AG04450 (cell line): Measurements from ENCODE around the gene TCP1. TPM values are rescaled to one million over a fixed set of nuclear protein-coding genes. Genes with fewer than 3 reads are reported as not detected.
"Not testable (repeated sequence)": the region's sequence is repeated elsewhere in the genome, so short reads cannot be mapped to it uniquely, and the experiment has no call there.

Experiments
- CTCF ChIA-PET: fragments of 300-600, 350-600 bp; formaldehyde crosslinking; extraction: SDS; loops from one replicate; lab custom pipeline; 2022; ENCODE audit warnings: antibody characterized with exemption, inconsistent platforms; lab: Charles Lee
- POLR2A ChIA-PET: fragments of 350-600 bp; formaldehyde crosslinking; extraction: SDS; loops from one replicate; lab custom pipeline; 2021; ENCODE audit warnings: antibody characterized with exemption, inconsistent platforms; lab: Yijun Ruan, JAX
- DNase-seq: peaks from one replicate; pipeline ENCODE4 v3.0.0-alpha.2; 2011; ENCODE audit warnings: low read depth, low spot score
- H3K27ac ChIP-seq: one replicate; pipeline ENCODE4 v1.5.1; 2012; ENCODE audit warnings: low read depth, low read length, control low read depth
- H3K27me3 ChIP-seq: one replicate; pipeline ENCODE4 v1.6.0; 2012; ENCODE audit warnings: low read length; ENCODE audit not compliant: control insufficient read depth, insufficient read depth
- H3K4me3 ChIP-seq: 2 replicates; pipeline ENCODE4 v1.5.1; 2011; ENCODE audit warnings: mild to moderate bottlenecking, low read depth, low read length, control low read depth
- H3K9me3 ChIP-seq: 2 replicates; pipeline ENCODE4 v1.5.1; 2012; ENCODE audit warnings: low read length; ENCODE audit not compliant: control insufficient read depth, insufficient read depth
- polyA plus RNA-seq: library from polyadenylated mRNA; depleted of rRNA; stranded (reverse); fragments of >200 nt; gene quantifications from 2 replicates; pipeline ENCODE4 v1.2.3, GENCODE V29; 2011
- TF ChIP-seq, protein P1 (sequence below): IDR thresholded peaks from 2 replicates; pipeline ENCODE4 v1.5.1; 2011; ENCODE audit warnings: low read depth, low read length, control low read depth, inconsistent platforms

Gene TCP1
- polyA plus RNA-seq, 1 experiment: 182 TPM

DNA sequence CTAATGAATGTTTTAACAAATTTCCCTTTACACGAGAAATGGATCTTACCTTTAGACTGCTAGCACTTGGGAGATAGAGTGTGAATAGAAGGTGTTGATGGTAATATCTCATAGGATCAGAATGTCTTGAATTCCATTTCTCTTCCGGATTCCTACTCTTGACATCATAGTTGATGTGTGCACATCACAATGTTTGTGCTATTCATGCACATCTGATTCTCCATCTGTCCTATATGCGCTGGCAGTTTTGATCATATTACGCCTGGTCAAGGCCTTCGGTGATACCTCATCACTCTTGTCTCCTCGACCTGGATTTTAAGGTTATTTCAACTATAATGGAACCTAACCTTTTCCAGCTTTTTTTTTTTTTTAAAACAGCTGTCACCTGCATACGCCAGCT is 44.3 kb downstream of the TCP1 start:
- no peak for DNase-seq
- H3K27me3 ChIP-seq: no peaks in the 10 kb centered on the region
- TF ChIP-seq, protein P1, sequence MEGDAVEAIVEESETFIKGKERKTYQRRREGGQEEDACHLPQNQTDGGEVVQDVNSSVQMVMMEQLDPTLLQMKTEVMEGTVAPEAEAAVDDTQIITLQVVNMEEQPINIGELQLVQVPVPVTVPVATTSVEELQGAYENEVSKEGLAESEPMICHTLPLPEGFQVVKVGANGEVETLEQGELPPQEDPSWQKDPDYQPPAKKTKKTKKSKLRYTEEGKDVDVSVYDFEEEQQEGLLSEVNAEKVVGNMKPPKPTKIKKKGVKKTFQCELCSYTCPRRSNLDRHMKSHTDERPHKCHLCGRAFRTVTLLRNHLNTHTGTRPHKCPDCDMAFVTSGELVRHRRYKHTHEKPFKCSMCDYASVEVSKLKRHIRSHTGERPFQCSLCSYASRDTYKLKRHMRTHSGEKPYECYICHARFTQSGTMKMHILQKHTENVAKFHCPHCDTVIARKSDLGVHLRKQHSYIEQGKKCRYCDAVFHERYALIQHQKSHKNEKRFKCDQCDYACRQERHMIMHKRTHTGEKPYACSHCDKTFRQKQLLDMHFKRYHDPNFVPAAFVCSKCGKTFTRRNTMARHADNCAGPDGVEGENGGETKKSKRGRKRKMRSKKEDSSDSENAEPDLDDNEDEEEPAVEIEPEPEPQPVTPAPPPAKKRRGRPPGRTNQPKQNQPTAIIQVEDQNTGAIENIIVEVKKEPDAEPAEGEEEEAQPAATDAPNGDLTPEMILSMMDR: no peak
- POLR2A ChIA-PET: interaction anchor here (0.6 kb wide), 1 partner anchor 54 kb away, joined by 3 read pairs; no protein-coding TSS in a partner anchor
- no peak overlapping the region for H3K4me3 ChIP-seq
- CTCF ChIA-PET: no interaction called here
- no peaks in the 10 kb centered on the region for H3K9me3 ChIP-seq
- no peak overlapping the region for H3K27ac ChIP-seq

DNA sequence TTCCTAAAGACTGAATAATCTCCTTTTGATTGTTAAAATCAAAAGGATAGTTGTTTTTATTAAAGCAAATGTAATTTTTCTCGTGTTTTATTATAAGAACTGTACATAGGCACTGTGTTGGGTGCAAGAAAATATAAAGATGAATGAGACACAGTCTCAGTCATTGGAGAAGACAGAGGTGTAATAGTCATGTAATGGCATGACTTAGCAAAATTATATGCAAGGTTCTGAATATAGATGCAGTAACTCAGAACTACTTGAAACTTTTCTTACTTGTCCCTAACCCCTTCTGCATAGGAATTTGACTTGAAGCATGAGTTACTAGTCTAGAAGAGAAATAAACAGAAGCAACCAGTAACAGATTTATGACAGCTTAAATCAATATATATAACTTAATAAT is 47.2 kb downstream of the TCP1 start:
- Histone ChIP-seq H3K27me3 (no peaks in the 10 kb centered on the region), H3K4me3 (no peak overlapping the region), H3K27ac (no peak overlapping the region), H3K9me3 (no peaks in the 10 kb centered on the region)
- POLR2A ChIA-PET: interaction anchor here (0.6 kb wide), 1 partner anchor 17 kb away, joined by 4 read pairs; no protein-coding TSS in a partner anchor
- no peak for DNase-seq
- CTCF ChIA-PET: interaction anchor here (0.6 kb wide), 1 partner anchor 10 kb away, joined by 3 read pairs; no protein-coding TSS in a partner anchor
- TF ChIP-seq, protein P1: no peak

DNA sequence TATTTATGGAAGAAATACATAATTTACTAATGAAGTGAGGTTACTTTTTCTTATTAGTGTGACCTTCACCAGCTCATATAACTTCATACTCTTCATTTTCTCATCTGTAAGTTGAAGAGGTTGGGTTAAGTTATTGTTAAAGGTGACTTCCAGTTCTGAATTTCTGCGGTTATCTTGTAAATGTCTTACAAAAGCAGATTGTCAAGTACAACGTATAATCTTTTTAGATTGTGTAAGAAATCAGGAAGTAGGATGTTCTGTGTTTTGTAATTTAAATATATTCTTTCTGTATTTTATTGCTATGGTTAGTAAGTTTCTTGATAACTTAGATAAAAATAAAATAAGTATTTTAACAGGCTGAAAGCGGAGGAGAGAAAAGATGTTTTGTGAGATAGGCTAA is 50.1 kb downstream of the TCP1 start:
- TF ChIP-seq, protein P1: no peak
- POLR2A ChIA-PET: no interaction called here
- CTCF ChIA-PET: interaction anchor here (0.6 kb wide), 1 partner anchor 1103 kb away, joined by 3 read pairs; no protein-coding TSS in a partner anchor
- H3K9me3 ChIP-seq: no peaks in the 10 kb centered on the region
- H3K27me3 ChIP-seq: no peaks in the 10 kb centered on the region
- no peak overlapping the region for H3K27ac ChIP-seq
- H3K4me3 ChIP-seq: no peak overlapping the region
- DNase-seq: no peak

DNA sequence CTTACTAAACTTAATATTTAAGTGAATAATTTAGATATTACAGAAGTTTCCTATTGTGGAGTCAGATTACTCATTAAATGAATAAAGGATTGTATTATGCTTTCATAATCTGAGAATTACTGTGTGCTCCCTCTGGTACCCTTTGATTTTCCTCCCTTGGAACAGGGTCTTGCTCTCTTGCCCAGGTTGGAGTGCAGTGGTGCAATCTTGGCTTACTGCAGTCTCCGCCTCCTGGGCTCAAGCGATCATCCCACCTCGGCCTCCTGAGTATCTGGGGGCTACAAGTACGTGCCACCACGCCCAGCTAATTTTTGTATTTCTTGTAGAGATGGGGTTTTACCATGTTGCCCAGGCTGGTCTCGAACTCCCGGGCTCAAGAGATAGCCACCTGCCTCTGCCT is 52.5 kb downstream of the TCP1 start:
- H3K27ac ChIP-seq: no peak overlapping the region
- no peaks in the 10 kb centered on the region for H3K9me3 ChIP-seq
- ChIA-PET CTCF (interaction anchor here (0.8 kb wide), 1 partner anchor 45 kb away, joined by 3 read pairs; no protein-coding TSS in a partner anchor), POLR2A (no interaction called here)
- no peaks in the 10 kb centered on the region for H3K27me3 ChIP-seq
- H3K4me3 ChIP-seq: no peak overlapping the region
- DNase-seq: no peak
- TF ChIP-seq, protein P1: no peak

DNA sequence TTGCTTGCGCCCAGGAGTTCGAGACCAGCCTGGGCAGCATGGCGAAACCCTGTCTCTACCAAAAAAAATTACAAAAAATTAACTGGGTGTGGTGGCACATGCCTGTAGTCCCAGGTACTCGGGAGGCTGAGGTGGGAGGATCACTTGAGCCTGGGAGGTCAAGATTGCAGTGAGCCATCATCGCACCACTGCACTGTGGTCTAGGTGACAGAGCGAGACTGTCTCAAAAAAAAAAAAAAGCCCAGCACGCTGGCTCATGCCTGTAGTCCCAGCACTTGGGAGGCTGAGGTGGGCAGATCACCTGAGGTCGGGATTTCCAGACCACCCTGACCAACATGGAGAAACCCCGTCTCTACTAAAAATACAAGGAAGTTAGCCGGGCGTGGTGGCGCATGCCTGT is 56.0 kb downstream of the TCP1 start:
- H3K4me3 ChIP-seq, H3K27me3 ChIP-seq, H3K9me3 ChIP-seq, H3K27ac ChIP-seq, POLR2A ChIA-PET, DNase-seq: not testable (repeated sequence)
- CTCF ChIA-PET: interaction anchor here (1.4 kb wide), 2 partner anchors 14 to 16 kb away, joined by 3 to 4 read pairs; no protein-coding TSS in a partner anchor

DNA sequence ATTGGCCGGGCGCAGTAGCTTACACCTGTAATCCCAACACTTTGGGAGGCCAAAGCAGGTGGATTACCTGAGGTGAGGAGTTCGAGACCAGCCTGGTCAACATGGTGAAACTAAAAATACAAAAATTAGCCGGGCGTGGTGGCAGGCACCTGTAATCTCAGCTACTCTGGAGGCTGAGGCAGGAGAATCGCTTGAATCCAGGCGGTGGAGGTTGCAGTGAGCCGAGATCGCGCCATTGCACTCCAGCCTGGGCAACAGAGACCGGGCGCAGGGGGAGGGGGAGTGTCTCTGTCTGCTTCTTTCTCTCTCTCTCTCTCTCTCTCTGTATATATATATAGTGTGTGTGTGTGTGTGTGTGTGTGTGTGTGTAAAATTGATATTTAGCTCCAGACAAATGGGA is 56.9 kb downstream of the TCP1 start:
- H3K27ac ChIP-seq, H3K27me3 ChIP-seq, DNase-seq, POLR2A ChIA-PET, H3K4me3 ChIP-seq, H3K9me3 ChIP-seq: not testable (repeated sequence)
- CTCF ChIA-PET: interaction anchor here (1.1 to 1.4 kb wide), 4 partner anchors 10 to 28 kb away, joined by 3 to 4 read pairs (median 3); no protein-coding TSS in a partner anchor
